Measurements from ENCODE around the gene RBM6.

The RBM6 gene

DNA sequence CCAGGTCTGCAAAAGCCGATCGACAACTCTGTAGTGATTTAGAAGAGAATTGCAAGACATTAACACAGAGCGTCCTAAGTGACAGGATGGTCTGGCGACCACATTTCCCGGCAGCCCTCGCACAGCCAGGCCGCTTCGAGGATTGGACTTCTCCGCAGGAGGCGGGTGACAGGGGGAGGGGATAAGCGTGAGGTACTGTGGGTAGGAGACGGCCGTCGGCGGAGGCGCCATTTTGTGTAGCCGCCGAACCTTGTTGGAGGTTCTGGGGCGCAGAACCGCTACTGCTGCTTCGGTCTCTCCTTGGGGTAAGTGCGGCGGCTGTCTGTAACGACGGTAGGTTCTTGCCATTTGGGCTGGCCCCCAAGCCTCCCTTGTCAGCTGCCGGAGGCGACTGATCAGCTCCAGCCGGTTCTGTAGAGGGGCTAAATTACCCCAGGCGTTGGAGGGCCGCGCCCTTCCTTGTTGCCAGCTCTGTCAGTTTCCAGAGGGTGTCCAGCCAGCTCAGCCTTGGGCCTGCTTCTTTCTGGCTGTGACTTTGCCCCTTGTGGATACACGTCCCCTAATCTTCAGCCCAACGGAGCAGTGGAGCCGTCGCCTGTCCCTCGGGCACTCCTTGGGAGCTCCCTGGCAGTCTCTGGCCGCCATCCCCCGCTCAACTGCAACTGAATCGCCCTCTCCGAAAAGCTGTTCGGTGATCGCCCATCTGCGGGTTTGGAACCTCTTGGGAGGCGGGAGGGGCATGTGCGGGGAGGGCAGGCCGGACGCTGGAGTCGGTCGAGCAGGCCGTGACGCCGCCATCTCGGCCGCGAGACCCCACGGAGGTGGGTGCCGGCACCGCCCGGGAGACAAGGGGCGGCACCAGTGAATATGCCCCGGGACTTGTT is 149.0 kb downstream of the RBM6 start, which contains the start of gene RBM5:
RBM5 (plus strand) TSS at position 195 of the 884 bp plus-strand sequence. CDS start 1,516 bp downstream, outside the sequence.
- DNase-seq (ENCODE audit: extremely low read depth in 1 of 2, low read depth in 1 of 2), result peak; percentile 78 to 93

GRCh38 chr3:50089609-50089945 is 149.6 kb downstream of the RBM6 start:
- DNase-seq (ENCODE audit: extremely low read depth in 1 of 2, low read depth in 1 of 2), result no peak

DNA sequence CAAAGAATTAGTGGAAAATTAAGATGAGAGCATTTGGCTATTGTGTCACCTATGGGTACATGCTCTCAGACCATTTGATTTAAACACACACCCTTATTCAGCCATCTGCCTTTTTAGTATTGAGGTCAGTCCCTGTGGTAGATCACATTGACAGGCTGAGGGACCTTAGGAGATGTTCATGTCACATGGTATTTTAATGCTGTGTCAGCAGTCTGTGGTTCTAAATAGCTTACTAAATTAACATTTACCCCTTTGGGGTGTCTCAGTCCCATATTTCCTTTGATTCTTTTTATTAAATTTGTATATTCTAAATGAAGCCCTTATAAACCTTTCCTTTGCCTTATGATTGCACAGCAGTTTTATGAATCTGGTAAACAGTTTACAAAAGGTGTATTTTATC is 151.0 kb downstream of the RBM6 start:
- no peak for DNase-seq (ENCODE audit: extremely low read depth in 1 of 2, low read depth in 1 of 2)

GRCh38 chr3:50095352-50095998 is 155.5 kb downstream of the RBM6 start:
- DNase-seq (ENCODE audit: extremely low read depth in 1 of 2, low read depth in 1 of 2), result no peak

GRCh38 chr3:50100386-50100785 is 160.4 kb downstream of the RBM6 start:
- no peak for DNase-seq (ENCODE audit: extremely low read depth in 1 of 2, low read depth in 1 of 2)

DNA sequence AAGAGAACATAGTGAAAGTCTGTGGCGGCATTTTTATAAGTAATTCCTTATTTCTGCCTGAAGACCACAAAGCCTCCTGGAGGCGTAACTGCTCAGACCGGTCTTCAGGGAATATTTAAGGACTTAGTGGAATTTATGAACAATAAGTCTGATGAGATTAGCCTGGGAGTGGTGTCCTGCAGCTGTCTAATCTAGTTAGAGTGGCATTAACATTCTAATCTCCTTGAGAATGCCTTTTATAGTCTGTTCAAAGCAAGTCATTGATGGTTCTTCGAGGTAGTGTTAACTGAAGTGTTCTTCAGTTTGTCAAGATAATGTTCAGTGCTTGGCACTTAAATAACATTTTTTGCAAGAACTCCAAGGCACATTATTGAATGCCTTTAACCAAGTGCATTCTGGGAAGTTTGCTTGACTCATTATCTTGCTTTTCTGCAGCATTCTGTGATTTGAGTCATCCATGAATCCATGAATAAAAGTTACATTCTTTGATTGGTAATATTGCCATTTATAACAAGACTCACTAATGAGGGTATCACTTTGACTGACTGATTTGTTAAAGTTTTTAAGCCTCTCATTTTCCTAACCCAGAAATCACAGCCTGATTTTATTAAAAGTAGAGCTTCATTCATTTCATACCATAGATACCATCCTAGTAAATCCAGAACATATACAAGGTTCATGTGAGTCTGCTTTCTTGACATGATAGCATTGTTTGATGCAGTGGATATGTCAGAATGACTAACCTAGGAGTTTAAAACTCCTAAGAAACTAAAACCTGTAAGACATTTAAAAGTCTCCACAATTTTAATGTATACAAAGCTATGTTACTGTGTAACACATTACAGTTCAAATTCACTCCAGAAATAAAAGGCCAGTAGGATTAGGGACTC is 161.3 kb downstream of the RBM6 start:
- no peak for DNase-seq (ENCODE audit: extremely low read depth in 1 of 2, low read depth in 1 of 2)

GRCh38 chr3:50102558-50102957 is 162.6 kb downstream of the RBM6 start:
- DNase-seq (ENCODE audit: extremely low read depth in 1 of 2, low read depth in 1 of 2), result no peak

- no peak for DNase-seq (ENCODE audit: extremely low read depth in 1 of 2, low read depth in 1 of 2)
Observed at GRCh38 chr3:50111757-50112156, 171.8 kb downstream of the RBM6 start.

- no peak for DNase-seq (ENCODE audit: extremely low read depth in 1 of 2, low read depth in 1 of 2)
Observed at GRCh38 chr3:50112462-50112861, 172.5 kb downstream of the RBM6 start.

DNA sequence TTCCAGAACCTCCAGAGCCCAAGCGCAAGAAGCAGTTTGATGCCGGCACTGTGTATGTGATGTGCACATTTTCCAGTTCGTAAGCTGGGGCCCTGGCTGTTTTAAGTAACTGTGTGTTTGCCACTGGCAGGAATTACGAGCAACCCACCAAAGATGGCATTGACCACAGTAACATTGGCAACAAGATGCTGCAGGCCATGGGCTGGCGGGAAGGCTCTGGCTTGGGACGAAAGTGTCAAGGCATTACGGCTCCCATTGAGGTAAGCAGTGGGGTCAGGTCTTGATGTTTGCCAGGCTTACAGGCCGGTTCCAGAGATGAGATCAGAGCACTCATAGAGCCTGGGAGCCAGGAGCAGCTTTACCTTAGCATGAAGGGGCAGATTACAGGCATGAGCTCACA is 177.2 kb downstream of the RBM6 start:
- no peak for DNase-seq (ENCODE audit: extremely low read depth in 1 of 2, low read depth in 1 of 2)

DNA sequence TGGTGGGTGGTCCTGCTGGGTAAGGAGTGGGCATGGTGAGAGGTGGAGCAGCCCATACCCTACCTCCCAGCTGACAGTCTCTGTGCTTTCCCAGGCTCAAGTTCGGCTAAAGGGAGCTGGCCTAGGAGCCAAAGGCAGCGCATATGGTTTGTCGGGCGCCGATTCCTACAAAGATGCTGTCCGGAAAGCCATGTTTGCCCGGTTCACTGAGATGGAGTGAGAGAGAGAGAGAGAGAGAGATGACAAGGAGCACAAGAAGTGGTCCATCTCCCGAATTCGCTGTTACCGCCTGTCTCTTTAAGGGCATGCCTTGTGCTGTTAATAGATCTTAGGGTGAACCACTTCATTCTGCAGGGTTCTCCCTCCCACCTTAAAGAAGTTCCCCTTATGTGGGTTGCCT is 178.3 kb downstream of the RBM6 start:
- DNase-seq (ENCODE audit: extremely low read depth in 1 of 2, low read depth in 1 of 2), result no peak

- DNase-seq (ENCODE audit: extremely low read depth in 1 of 2, low read depth in 1 of 2), result no peak
Observed at GRCh38 chr3:50119786-50120185, 179.8 kb downstream of the RBM6 start.

DNA sequence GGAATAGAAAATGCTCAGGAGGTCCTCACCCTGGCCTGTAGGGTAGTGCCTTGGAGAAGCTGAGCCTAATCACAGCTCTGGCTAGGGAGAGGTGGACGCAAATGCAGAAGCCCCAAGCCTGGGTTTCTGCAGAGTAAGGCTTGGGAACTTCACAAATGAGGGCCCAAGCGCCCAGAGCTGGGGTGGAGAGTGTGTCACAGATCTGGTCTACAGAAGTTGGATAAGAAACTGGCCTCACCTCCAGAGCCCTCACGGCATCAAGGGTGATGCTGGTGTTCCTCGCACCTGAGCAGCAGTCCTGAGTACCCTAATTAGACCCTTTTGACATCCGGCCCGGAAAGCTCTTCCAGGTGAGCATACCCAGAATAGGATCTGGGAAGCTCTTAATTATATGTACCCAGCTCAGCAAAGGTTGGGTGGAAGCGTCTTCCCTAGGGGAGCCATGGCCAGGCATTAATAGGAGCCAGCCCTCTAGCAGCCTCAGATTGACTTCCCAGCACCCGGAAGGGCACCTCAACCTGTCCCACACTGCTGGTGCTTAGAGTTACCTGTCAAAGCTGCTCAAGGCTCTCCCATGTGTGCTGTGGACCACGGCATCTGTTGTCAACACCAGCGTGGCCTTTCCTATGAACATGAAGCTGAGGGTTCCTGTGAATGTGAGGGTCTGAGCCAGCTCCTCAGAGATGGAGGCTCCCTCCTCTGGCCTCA is 180.6 kb downstream of the RBM6 start:
- no peak for DNase-seq (ENCODE audit: extremely low read depth in 1 of 2, low read depth in 1 of 2)

DNA sequence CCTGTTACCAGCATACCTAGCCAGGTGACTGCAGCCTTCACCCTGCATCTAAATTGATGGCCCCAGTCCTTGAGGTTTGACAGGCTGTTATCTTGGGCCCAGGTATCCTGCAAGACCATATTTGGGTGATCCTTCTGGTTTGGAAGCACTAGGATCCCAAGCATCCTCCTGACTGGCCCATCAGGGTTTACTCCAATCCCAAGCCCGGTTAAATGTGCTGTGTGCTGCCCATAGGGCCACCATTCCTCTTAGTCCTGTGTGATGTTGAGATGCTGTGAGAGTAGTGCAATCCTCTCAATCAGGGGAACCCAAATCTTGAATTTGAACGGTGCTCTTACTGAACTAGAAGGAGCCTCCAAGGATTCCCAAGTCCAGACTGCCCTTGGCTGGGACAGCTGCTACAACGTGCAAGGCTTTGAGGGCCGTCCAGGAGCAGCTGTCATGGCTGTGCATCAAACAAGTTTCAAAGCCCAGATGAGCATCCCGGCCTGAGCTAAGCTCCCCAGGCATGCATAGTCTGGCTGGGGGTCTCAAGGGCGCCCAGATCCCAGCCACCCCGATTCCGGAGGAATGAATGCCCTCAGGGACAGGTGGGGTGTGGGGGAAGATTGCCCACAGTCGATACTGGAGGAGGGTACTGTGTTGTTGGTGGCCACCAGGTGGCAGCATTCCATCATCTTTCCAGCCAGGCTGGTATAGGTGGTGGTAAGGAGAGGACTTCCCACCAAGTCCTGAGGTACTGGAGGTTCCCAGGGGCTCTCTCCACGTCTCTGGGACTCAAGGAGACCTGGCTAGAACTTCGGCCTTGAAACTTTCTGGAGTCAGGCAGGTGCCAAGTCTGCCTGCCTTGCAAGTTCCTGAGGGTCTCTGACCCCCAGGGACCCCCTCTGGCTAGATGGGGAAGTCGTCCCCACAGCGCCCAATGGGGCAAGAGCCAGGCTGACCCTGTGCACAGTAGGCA is 181.4 kb downstream of the RBM6 start:
- DNase-seq (ENCODE audit: extremely low read depth in 1 of 2, low read depth in 1 of 2), result peak; percentile 22 to 38

GRCh38 chr3:50122071-50122470 is 182.1 kb downstream of the RBM6 start:
- DNase-seq (ENCODE audit: extremely low read depth in 1 of 2, low read depth in 1 of 2), result no peak

- no peak for DNase-seq (ENCODE audit: extremely low read depth in 1 of 2, low read depth in 1 of 2)
Observed at GRCh38 chr3:50122661-50123391, 182.9 kb downstream of the RBM6 start.

DNA sequence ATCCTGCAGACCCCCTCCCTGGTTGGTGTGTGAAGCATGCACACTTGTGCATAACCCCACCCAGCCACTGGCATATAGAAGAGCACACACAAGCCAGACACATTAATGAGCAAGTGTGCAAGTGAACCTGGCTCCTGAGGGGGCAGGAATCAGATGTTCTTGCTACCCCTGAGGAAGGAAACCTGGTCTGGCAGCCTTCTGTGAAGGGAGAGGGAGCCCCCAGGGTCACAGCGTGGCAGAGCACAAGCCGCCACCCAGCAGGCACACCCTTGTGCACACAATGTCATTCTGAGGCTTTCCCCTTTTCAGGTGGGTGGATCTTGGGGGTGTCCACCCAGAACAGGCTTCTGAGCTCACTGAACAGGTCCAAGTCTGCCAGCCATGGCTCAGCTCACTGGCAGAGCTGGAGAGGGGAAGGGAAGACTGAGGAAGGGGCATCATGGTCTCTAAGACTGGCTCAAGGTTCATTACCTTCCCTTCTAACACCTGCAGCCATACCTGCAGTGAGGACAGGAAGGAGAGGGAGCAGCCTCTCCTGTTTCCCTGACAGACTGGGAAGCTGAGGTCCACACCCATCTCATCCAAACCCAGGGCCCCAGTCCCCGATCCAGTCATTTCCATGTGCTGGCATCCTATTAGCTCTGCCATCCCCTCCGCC is 183.6 kb downstream of the RBM6 start:
- no peak for DNase-seq (ENCODE audit: extremely low read depth in 1 of 2, low read depth in 1 of 2)

DNA sequence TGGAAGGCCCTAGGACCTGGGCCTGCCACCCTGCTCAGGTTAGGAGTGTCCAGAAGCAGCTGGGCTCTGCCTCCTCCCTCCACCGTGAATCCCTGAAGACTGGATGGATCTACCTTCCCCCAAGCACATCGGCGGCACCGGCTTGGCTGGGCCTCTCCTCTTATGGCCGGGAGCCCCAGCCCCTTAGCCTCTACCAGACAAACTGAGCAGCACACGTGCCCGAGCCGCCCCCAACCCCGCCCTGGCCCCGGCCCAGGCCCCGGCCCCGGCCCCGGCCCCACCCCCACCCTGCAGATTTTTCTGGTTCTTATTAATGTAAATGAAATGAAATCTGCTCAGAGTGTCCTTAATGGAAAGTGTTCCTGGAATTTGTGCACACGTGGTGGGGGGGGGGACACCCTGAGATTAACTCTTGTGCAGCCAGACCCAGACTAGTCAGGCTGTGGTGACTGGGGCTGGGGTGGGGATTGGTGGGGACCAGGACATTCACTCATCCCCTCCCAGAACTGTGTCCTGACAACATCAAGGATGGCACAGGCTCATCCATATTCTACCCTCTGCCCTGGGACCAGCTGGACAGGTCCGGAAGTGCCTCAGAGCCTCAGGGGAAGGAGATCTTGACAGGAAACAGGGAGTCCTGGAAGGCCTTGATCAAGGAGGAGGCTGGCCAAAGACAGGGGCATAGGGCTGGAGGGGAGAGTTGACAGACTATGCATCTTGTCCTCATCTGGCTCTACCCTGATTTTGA is 184.3 kb downstream of the RBM6 start:
- DNase-seq (ENCODE audit: extremely low read depth in 1 of 2, low read depth in 1 of 2), result no peak
